Testis (tissue), 3 donors: ENCODE results near the gene CCRL2. TPM values are rescaled to one million over a fixed set of nuclear protein-coding genes. Genes with fewer than 3 reads are reported as not detected.

Experiments used
- DNase-seq: peaks from one replicate; pipeline ENCODE4 v3.0.0-alpha.2; 2019
- H3K27ac ChIP-seq, 2 donors: fragments of 200-600 bp; sonication (generic); one replicate each; pipeline ENCODE4 v1.5.1; 2019
- H3K27me3 ChIP-seq: fragments of 200-600 bp; sonication (generic); one replicate; pipeline ENCODE4 v1.5.1; 2019
- H3K36me3 ChIP-seq: fragments of 200-600 bp; sonication (generic); one replicate; pipeline ENCODE4 v1.5.1; 2017; ENCODE audit warnings: low read depth; ENCODE audit errors: missing control alignments
- H3K4me1 ChIP-seq: fragments of 200-600 bp; sonication (generic); one replicate; pipeline ENCODE4 v1.5.1; 2019
- H3K4me3 ChIP-seq, 2 donors: fragments of 200-600 bp; sonication (generic); one replicate each; pipeline ENCODE4 v1.5.1; 2017 to 2019
- H3K9me3 ChIP-seq: fragments of 200-600 bp; sonication (generic); one replicate; pipeline ENCODE4 v1.5.1; 2017
- POLR2A ChIP-seq: fragments of 450-650 bp; IDR thresholded peaks from one replicate; pipeline ENCODE4 v1.6.1; 2017; ENCODE audit warnings: antibody characterized with exemption, mild to moderate bottlenecking, moderate library complexity
- WGBS, 2 donors: methylation state at CpG; one replicate each; pipeline ENCODE4 v1.1.5; 2018; 5-methylcytosine and 5-hydroxymethylcytosine counted together
- intact Hi-C: fragments of 100-400 bp; cut with DNase I; formaldehyde crosslinking; loops from one replicate; pipeline ENCODE4 v1.15.1; 2023; ENCODE audit warnings: low total_unique reads
- polyA plus RNA-seq: library from polyadenylated mRNA; stranded (reverse); fragments of 350-450 nt; fragmentation: Illumina TruSeq; extraction: RNeasy Lipid Tissue Mini Kit (QIAGEN cat#74804); gene quantifications from one replicate; pipeline ENCODE4 v1.2.3, GENCODE V29; 2014; ENCODE audit warnings: low read depth, low replicate concordance; ENCODE audit not compliant: insufficient read depth
- total RNA-seq, 2 donors: library from RNA; depleted of rRNA; stranded (reverse); fragments of >200 nt; gene quantifications; one replicate each; pipeline ENCODE4 v1.2.3, GENCODE V29; 2016
- TF ChIP-seq, protein P1 (sequence below), 3 experiments: fragments of 450-650 bp in 2 of 3; fragments of 200-600 bp in 1 of 3; sonication (generic) in 1 of 3; IDR thresholded peaks; one replicate each; pipeline ENCODE4 v1.5.1; 2016 to 2019; ENCODE audit warnings: antibody characterized with exemption in 3 of 3, mild to moderate bottlenecking in 2 of 3, moderate library complexity in 1 of 3

CCRL2 gene
- total and polyA plus RNA-seq, 3 donors from 2014 or later = 0.31 to 1.2 (median 0.87) TPM

DNA sequence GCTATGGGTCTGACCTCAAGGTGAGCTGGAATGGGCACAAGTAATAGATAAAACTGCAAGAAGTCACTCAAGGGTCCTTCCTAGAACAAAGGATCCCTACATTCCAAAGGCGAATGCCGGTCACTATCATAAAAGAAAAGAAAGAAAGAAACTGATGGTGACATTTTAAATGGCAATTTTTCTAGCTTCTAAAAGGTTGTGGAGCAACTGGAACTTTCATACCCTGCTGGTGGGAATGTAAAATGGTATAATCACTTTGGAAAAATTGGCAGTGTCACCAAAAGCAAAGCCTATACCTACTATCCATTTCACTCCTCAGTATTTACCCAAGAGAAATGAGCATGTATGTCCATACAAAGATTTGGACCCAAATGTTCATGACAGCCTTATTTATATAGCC, 4.2 kb downstream of the CCRL2 start:
- 56 to 89% methylated on average over 2 of the region's 2 CpGs for WGBS, 2 donors
- H3K4me3 ChIP-seq = no peak overlapping the region
- TF ChIP-seq, protein P1, sequence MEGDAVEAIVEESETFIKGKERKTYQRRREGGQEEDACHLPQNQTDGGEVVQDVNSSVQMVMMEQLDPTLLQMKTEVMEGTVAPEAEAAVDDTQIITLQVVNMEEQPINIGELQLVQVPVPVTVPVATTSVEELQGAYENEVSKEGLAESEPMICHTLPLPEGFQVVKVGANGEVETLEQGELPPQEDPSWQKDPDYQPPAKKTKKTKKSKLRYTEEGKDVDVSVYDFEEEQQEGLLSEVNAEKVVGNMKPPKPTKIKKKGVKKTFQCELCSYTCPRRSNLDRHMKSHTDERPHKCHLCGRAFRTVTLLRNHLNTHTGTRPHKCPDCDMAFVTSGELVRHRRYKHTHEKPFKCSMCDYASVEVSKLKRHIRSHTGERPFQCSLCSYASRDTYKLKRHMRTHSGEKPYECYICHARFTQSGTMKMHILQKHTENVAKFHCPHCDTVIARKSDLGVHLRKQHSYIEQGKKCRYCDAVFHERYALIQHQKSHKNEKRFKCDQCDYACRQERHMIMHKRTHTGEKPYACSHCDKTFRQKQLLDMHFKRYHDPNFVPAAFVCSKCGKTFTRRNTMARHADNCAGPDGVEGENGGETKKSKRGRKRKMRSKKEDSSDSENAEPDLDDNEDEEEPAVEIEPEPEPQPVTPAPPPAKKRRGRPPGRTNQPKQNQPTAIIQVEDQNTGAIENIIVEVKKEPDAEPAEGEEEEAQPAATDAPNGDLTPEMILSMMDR (IDR thresholded peaks at IDR 0.05) = no peak
- no peak for TF ChIP-seq POLR2A
- no peaks in the 10 kb centered on the region for H3K36me3 ChIP-seq
- intact Hi-C loops = no loop called here
- H3K9me3 ChIP-seq = no peaks in the 10 kb centered on the region
- H3K27me3 ChIP-seq = no peaks in the 10 kb centered on the region
- no peak overlapping the region for H3K27ac ChIP-seq
- no peak for DNase-seq
- no peaks in the 10 kb centered on the region for H3K4me1 ChIP-seq

DNA sequence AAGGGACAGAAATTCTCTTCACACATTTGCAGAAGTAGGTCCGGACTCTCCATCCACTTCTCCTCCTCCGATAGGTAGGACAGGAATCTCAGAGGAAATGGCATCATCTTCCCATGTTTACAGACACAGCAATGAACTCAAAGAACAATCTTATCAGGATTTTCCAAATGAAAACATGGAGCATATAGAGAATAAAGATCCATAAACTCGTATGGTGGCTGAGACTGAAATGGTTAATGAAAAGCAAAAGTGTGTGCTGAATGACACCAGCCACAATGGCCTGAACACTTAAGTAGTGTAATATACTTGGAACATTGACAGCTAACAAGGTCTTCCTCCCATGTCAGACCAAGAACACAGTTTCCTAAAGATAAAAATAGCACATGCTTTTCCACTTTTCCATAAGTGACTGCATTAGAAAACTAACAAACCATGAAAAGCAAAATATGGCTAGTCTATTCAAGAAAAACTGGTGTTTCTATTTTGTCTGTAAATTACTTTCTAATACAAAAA, 5.8 kb downstream of the CCRL2 start:
- DNase-seq = no peak
- Histone ChIP-seq H3K9me3 (no peaks in the 10 kb centered on the region), H3K4me1 (no peaks in the 10 kb centered on the region), H3K27ac (no peak overlapping the region), H3K4me3 (no peak overlapping the region), H3K36me3 (no peaks in the 10 kb centered on the region), H3K27me3 (no peaks in the 10 kb centered on the region)
- intact Hi-C loops = no loop called here
- WGBS, 2 donors = 64 to 71% methylated on average over 3 of the region's 3 CpGs
- TF ChIP-seq, protein P1 (IDR thresholded peaks at IDR 0.05) = no peak
- no peak for TF ChIP-seq POLR2A

DNA sequence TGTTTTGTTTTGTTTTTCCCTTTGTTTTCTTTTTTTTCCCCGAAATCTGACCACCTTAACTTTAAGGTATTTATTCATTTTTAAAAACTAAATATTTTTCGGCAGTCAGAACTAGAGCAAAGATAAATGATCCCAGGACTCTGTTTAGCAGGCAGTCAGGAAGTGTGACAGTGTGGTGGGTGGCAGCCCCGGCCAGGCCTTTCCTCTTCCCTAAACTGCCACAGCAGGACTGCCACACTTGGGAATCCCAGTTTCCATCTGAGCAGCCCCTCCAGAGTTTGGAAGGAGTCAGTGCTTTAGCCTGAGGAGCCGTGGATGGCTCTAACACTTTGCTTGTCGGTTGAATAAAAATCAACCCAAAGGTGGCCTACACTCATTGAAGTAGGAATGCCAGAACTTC, 6.9 kb downstream of the CCRL2 start:
- no peaks in the 10 kb centered on the region for H3K27me3 ChIP-seq
- H3K36me3 ChIP-seq = no peaks in the 10 kb centered on the region
- H3K4me3 ChIP-seq = no peak overlapping the region
- H3K9me3 ChIP-seq = no peaks in the 10 kb centered on the region
- WGBS, 2 donors = 76 to 95% methylated on average over 5 of the region's 5 CpGs
- H3K4me1 ChIP-seq = no peaks in the 10 kb centered on the region
- intact Hi-C loops = no loop called here
- H3K27ac ChIP-seq = no peak overlapping the region
- no peak for DNase-seq
- TF ChIP-seq, protein P1 (IDR thresholded peaks at IDR 0.05) = no peak
- TF ChIP-seq POLR2A = no peak

DNA sequence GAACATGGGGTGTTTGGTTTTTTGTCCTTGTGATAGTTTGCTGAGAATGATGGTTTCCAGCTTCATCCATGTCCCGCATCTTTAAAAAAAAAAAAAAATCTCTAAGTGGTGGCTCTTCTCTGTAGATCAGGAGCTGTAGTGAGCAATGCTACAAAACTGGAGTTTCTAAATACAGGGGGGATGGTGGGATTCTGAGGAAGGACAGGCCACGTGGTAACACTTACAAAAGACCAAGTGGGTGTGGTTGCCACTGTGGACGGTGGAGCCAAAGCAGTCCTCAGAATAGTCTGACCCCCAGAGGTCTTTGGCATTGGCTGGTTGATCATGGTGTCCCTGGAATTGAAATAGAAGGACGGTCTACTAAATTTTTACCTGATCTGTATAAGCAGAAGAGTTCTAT, 7.7 kb downstream of the CCRL2 start:
- no peak for DNase-seq
- intact Hi-C loops = no loop called here
- WGBS, 2 donors = 82 to 85% methylated on average over 4 of the region's 4 CpGs
- H3K9me3 ChIP-seq = no peaks in the 10 kb centered on the region
- TF ChIP-seq, protein P1 (IDR thresholded peaks at IDR 0.05) = no peak
- no peak for TF ChIP-seq POLR2A
- no peak overlapping the region for H3K4me3 ChIP-seq
- H3K4me1 ChIP-seq = no peaks in the 10 kb centered on the region
- H3K27ac ChIP-seq = no peak overlapping the region
- no peaks in the 10 kb centered on the region for H3K27me3 ChIP-seq
- H3K36me3 ChIP-seq = no peaks in the 10 kb centered on the region

DNA sequence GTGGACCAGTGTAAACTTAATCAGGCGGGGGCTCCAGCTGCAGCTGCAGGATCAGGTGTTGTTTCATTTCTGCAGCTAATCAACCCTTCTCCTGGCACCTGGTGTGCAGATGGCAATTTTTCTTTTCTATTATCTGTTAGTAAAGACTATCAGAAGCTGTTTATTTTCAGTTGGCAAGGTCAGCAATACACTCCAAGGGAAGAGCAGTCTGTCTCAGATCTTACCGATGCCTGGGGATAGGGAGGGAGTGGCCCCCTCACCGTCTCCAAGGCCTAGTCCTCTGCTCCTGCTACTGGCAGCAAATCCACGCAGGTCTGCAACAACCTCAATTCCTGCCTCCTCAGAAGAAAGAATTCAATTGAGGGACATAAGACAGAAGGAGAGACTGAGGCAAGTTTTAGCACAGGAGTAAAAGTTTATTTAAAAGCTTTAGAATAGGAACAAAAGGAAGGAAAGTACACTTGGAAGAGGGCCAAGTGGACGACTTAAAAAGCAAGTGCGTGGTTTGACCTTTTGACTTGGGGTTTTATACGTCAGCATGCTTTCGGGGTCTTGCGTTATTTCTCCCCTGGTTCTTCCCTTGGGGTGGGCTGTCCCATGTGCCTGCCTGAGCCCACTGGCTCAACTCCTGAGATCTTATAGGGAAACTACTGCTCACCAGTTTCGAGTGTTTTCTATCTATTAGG, 9.2 kb downstream of the CCRL2 start:
- WGBS, 2 donors = 48 to 60% methylated on average over 10 of the region's 10 CpGs
- no peaks in the 10 kb centered on the region for H3K9me3 ChIP-seq
- no peak overlapping the region for H3K27ac ChIP-seq
- no peak overlapping the region for H3K4me3 ChIP-seq
- DNase-seq = no peak
- no peaks in the 10 kb centered on the region for H3K4me1 ChIP-seq
- no peak for TF ChIP-seq POLR2A
- TF ChIP-seq, protein P1 (IDR thresholded peaks at IDR 0.05) = no peak
- intact Hi-C loops = no loop called here
- no peaks in the 10 kb centered on the region for H3K27me3 ChIP-seq
- no peaks in the 10 kb centered on the region for H3K36me3 ChIP-seq
